ENCODE measurements around the gene SLC2A9. TPM values are rescaled to one million over a fixed set of nuclear protein-coding genes. Genes with fewer than 3 reads are reported as not detected.

SLC2A9 gene
- total and polyA plus RNA-seq, 2 of the 8 experiments (the other 6 are each of a cell fraction or from before 2014, with no cell fraction given), result 0.20 to 0.26 TPM

DNA sequence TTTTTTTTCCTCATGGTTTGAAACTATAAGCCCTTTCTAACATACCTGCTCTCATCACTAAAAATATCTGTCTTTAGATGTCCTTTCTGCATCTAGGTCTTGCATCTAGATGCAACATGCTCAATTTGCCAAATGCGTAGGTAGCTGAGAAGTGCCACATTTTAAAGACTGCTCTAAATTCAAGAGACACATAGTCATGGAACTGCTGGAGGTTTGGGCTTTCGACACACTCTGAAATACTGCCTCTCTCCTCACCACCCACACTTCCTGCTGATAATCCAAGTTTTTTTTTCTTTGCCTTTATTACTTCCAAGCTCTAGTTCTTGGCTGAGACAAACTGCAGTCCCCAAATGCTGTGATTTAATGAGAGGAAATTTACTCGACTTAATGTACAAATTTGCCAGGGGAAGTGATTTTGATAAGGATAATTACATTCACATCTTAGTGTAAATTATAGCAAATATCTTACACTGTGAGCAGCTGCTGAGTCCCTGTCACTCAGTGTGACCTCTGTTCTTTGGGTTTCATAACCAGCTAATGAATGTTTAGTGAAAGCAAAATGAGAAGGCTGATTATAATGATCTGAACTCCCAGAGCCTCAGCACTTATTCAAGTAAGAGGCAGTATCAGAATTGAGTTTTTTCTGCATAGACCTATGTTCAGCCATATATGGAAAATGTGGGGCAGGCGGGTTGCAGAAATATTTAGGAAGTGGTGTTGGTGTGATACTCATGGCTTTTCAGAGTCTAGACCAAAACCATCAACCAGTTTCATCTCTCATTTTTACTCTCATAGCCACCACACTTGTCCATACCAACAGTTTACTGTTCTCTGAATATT, 208.6 kb downstream of the SLC2A9 start:
- Histone ChIP-seq H3K9me3 (ENCODE audit: insufficient read depth in 2 of 2, low read depth in 1 of 2, low read length in 1 of 2) (0 out of 4 replicates have a peak, but pooled peaks cover 0 to 4% of the 10 kb centered on the region in 2 experiments), H2BK15ac (ENCODE audit: low read length) (no peak overlapping the region), H3K79me2 (ENCODE audit: control insufficient read depth in 1 of 2, insufficient read depth in 2 of 2, low read length in 2 of 2) (no peaks in the 10 kb centered on the region), H3K9ac (replicated peaks in 1 of 4; ENCODE audit: extremely low read depth in 1 of 4, low read depth in 3 of 4, low read length in 3 of 4) (no peak overlapping the region), H4K20me1 (replicated peaks in 1 of 2; ENCODE audit: control insufficient read depth in 1 of 2, insufficient read depth in 2 of 2, low read length in 2 of 2) (no peaks in the 10 kb centered on the region), H2BK20ac (ENCODE audit: low read length) (no peak overlapping the region), H4K8ac (ENCODE audit: extremely low read depth, insufficient read depth, low read length) (no peak overlapping the region), H3K4ac (replicated peaks; ENCODE audit: insufficient read length, low read depth, low read length) (no peak overlapping the region), H3K4me2 (ENCODE audit: insufficient read depth in 1 of 2, low read depth in 2 of 2, low read length in 2 of 2) (no peak overlapping the region), H3K36me3 (ENCODE audit: control insufficient read depth in 2 of 4, insufficient read depth in 4 of 4, low read length in 3 of 4) (no peaks in the 10 kb centered on the region), H2BK5ac (ENCODE audit: low read depth, low read length) (no peak overlapping the region), H3K23me2 (ENCODE audit: low read depth, low read length) (no peaks in the 10 kb centered on the region), H3K18ac (ENCODE audit: extremely low read depth, low read length) (no peak overlapping the region), H4K5ac (ENCODE audit: insufficient read length, low read depth, low read length) (no peak overlapping the region), H2AFZ (ENCODE audit: low read length) (no peak overlapping the region), H2BK12ac (ENCODE audit: low read depth, low read length) (no peak overlapping the region), H3K4me3 (ENCODE audit: extremely low read depth in 1 of 4, insufficient read depth in 2 of 4, low read depth in 3 of 4, low read length in 4 of 4) (no peak overlapping the region), H3K23ac (ENCODE audit: insufficient read length) (no peak overlapping the region), H4K91ac (replicated peaks; ENCODE audit: insufficient read length, low read length) (no peak overlapping the region), H3K14ac (ENCODE audit: insufficient read length) (no peak overlapping the region), H3K27me3 (replicated peaks in 1 of 4; ENCODE audit: control insufficient read depth in 3 of 4, extremely low read depth in 1 of 4, insufficient read depth in 3 of 4, low read length in 3 of 4) (no peaks in the 10 kb centered on the region), H3K79me1 (ENCODE audit: low read depth, low read length) (no peaks in the 10 kb centered on the region), H2BK120ac (replicated peaks; ENCODE audit: low read depth, low read length) (no peak overlapping the region), H2AK5ac (ENCODE audit: low read depth, low read length) (no peak overlapping the region), H3K4me1 (replicated peaks in 1 of 4; ENCODE audit: control insufficient read depth in 3 of 4, insufficient read depth in 4 of 4, low read length in 3 of 4) (no peaks in the 10 kb centered on the region), H3K27ac (ENCODE audit: low read depth, low read length) (no peak overlapping the region), H3K56ac (replicated peaks; ENCODE audit: insufficient read length, low read depth, low read length) (no peak overlapping the region)
- POLR2A ChIA-PET (ENCODE audit: partially characterized antibody), result no interaction called here
- FAIRE-seq (no peak), DNase-seq (ENCODE audit: low read depth in 1 of 2, low spot score in 2 of 2) (no peak)
- WGBS, 2 experiments (ENCODE audit: extremely low coverage in 1 of 2, insufficient coverage in 1 of 2, insufficient read length in 1 of 2, insufficient replicate concordance in 2 of 2, low coverage in 1 of 2, low lambda C conversion rate in 2 of 2, missing lambda C conversion rate in 1 of 2), result 88% methylated on average over 4 of the region's 4 CpGs; no CpG with 5 or more reads in 1 of the 2 experiments
- CTCF ChIA-PET (ENCODE audit: partially characterized antibody), result interaction anchor here (0.7 to 1.7 kb wide), 5 partner anchors 12 to 1196 kb away, joined by 3 to 4 read pairs (median 3); no protein-coding TSS in a partner anchor
- no peak for TF ChIP-seq SIN3A (conservative IDR thresholded peaks at IDR 0.05 in 1 of 2, IDR thresholded peaks at IDR 0.05 in 1 of 2; ENCODE audit: low read depth in 1 of 2, low read length in 2 of 2)
- no peak for TF ChIP-seq TCF12 (IDR thresholded peaks at IDR 0.05; ENCODE audit: low read depth, low read length)
- TF ChIP-seq GABPA (IDR thresholded peaks at IDR 0.05; ENCODE audit: borderline replicate concordance, insufficient read depth, low read length), result no peak
- no peak for TF ChIP-seq EZH2 (IDR thresholded peaks at IDR 0.05; ENCODE audit: low read depth, low read length, severe bottlenecking)
